Mesodermal cell (in vitro differentiated cells): ENCODE results near the gene ZDHHC9.

Source experiments
- H3K27ac ChIP-seq: 2 replicates; pipeline ENCODE4 v1.7.0; 2013; ENCODE audit warnings: mild to moderate bottlenecking, low read depth, low read length, moderate library complexity; ENCODE audit not compliant: severe bottlenecking
- H3K36me3 ChIP-seq: 2 replicates; pipeline ENCODE4 v1.7.1; 2013; ENCODE audit warnings: mild to moderate bottlenecking, low read length, moderate library complexity; ENCODE audit not compliant: control insufficient read depth, insufficient read depth
- H3K4me1 ChIP-seq: one replicate; pipeline ENCODE4 v1.7.1; 2013; ENCODE audit warnings: mild to moderate bottlenecking, low read length; ENCODE audit not compliant: insufficient read depth, control insufficient read depth, poor library complexity, severe bottlenecking
- H3K4me3 ChIP-seq: 2 replicates; pipeline ENCODE4 v1.7.0; 2013; ENCODE audit warnings: low read length, control low read depth, mild to moderate bottlenecking; ENCODE audit not compliant: insufficient read depth, poor library complexity, severe bottlenecking; ENCODE audit errors: extremely low read depth
- H3K9me3 ChIP-seq: 2 replicates; pipeline ENCODE4 v1.7.1; 2013; ENCODE audit warnings: mild to moderate bottlenecking, low read length, moderate library complexity; ENCODE audit not compliant: control insufficient read depth
- WGBS, 2 experiments: methylation state at CpG; one replicate each; pipeline ENCODE4 v1.1.5; 2013; ENCODE audit warnings: missing lambda C conversion rate in 2 of 2; ENCODE audit not compliant: insufficient coverage in 2 of 2; 5-methylcytosine and 5-hydroxymethylcytosine counted together

ZDHHC9 gene

DNA sequence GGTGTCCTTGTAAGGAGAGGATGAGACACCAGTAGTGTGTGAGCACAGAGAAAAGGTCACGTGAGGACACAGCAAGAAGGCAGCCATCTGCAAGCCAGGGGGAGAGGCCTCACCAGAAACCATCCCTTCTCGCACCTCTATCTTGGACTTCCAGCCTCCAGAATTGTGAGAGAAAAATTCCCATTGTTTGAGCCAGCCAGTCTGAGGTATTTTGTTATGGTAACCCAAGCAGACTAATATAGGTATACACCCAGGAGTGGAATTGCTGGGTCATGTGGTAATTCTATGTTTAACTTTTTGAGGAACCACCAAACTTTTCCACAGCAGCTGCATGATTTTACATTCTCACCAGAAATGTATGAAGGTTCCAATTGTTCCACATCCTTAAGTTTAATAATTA, 25.6 kb downstream of the ZDHHC9 start:
- Histone ChIP-seq H3K36me3 (peaks cover 38% of the 10 kb centered on the region), H3K9me3 (no peaks in the 10 kb centered on the region), H3K4me1 (no peaks in the 10 kb centered on the region), H3K27ac (no peak overlapping the region), H3K4me3 (no peak overlapping the region)
- no CpG with 5 or more reads among the region's 2 CpGs for WGBS, 2 experiments

DNA sequence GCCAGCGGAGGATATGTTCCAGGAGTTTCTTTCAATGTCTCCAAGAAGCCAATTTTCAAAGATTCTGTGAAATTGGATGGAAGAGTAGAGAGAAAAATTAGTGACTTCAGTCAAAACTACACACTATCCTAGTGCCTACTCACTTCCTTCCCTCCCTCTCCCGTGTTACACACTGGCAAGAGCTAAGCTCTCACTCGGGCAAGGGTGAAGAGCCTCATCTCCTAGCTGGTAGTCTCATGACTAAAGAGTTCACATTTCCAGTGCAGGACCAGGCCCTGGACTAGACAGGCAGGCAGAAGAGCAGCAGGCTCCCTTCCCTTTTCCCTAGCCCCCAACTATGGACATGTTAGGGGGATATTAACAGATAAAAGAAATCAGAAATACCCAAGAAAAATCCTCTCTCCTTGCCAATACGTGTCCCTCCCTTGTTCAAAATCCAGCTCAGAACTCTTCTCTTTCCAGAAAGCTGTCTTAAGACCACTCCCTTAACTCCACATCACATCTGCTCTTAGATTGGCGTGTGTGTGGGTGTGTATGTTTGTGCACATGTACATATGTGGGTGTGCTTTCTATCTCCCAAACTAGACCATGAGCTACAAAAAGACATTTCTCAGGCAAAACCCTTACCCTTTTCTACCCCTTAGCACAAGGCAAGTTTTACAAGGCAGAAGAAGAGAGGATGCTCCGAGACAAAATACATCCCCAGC, 29.9 kb downstream of the ZDHHC9 start:
- no peak overlapping the region for H3K27ac ChIP-seq
- peaks cover 51% of the 10 kb centered on the region for H3K36me3 ChIP-seq
- no peak overlapping the region for H3K4me3 ChIP-seq
- H3K4me1 ChIP-seq: no peaks in the 10 kb centered on the region
- 100% methylated on average over 1 of the region's 6 CpGs for WGBS, 2 experiments
- H3K9me3 ChIP-seq: no peaks in the 10 kb centered on the region

DNA sequence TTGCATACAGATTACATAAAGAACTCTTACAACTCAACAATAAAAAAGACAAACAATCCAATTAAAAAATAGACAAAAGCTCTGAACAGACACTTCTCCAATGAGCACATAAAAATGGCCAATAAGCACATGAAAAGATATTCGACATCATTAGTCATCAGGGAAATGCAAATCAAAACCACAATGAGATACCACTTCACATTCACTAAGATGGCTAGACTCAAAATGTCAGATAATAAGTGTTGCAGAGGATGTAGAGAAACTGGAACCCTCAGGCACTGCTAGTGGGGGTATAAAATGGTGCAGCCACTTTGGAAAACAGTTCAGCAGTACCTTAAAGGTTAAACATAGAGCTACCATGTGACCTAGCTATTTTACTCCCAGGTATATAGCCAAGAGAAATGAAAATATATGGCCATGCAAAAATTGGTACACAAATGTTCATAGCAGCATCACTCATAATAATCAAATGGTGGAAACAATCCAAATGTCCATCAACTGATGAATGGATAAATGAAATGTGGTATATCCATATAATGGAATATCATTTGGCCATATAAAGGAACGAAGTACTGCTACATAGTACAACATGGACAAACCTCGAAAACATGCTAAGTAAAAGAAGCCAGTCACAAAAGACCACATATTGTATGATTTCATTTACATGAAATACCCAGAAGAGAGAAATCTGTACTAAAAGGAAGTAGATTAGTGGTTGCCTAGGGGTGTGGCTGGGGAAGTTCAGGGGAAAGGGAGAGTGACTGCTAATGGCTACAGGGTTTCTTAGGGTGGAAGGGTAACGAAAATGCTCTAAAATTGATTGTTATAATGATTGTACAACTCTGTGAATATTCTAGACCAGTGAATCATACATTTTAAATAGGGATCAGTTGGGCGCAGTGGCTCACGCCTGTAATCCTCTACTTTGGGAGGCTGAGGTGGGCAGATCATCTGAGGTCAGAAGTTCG, 34.6 kb downstream of the ZDHHC9 start:
- no peaks in the 10 kb centered on the region for H3K9me3 ChIP-seq
- 83% methylated on average over 2 of the region's 7 CpGs; no CpG with 5 or more reads in 1 of the 2 experiments for WGBS, 2 experiments
- H3K36me3 ChIP-seq: peaks cover 44% of the 10 kb centered on the region
- H3K27ac ChIP-seq: no peak overlapping the region
- H3K4me3 ChIP-seq: no peak overlapping the region
- no peaks in the 10 kb centered on the region for H3K4me1 ChIP-seq

DNA sequence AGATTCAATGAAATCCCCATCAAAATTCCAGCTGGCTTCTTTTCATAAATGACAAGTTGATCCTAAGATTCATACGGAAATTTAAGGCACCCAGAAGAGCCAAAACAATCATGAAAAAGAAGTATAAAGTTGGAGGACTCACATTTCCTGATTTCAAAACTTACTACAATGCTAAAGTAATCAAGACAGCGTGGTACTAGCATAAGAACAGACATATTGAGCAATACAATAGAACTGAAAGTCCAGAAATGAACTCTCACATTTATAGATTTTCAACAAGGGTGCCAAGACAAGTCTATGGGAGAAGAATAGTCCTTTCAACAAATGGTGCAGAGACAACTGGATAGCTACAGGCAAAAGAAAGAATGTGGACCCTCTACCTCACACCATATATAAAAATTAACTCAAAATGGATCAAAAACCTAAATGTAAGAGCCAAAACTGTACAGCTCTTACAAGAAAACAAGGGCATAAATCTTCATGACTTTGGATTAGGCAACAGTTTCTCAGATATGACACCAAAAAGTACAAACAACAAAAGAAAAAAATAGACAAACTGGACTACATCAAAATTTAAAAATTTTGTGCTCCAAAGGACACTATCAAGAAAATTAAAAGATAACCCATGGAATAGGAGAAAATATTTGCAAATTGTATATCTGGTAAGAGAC, 35.4 kb downstream of the ZDHHC9 start:
- peaks cover 39% of the 10 kb centered on the region for H3K36me3 ChIP-seq

DNA sequence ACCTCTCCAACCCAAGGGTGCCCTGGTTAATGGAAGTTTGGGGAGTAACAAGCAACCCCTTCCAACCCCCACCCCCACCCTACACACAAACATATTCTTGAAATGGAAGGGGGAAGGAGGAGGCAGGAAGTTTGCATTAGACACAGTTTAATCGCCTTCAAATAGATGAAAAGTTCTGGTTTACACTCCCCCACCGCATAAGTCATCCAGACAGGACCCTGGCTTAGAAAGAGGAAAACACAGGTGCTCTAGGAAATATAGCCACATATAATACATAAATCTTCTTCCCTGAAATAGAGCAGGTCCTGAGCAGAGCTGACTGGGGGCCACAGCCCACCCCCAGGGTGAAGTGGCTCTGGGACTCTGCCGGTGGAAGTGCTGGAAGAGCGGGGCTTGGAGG, 38.9 kb downstream of the ZDHHC9 start:
- WGBS, 2 experiments: 100% methylated on average over 1 of the region's 4 CpGs; no CpG with 5 or more reads in 1 of the 2 experiments
- Histone ChIP-seq H3K27ac (no peak overlapping the region), H3K4me1 (no peaks in the 10 kb centered on the region), H3K9me3 (no peaks in the 10 kb centered on the region), H3K4me3 (no peak overlapping the region), H3K36me3 (peaks cover 43% of the 10 kb centered on the region)

More for the DNA sequence above, 35.4 kb downstream of the ZDHHC9 start:
- no CpG with 5 or more reads among the region's 2 CpGs for WGBS, 2 experiments
- Histone ChIP-seq H3K4me3 (no peak overlapping the region), H3K9me3 (no peaks in the 10 kb centered on the region), H3K27ac (no peak overlapping the region), H3K4me1 (no peaks in the 10 kb centered on the region)

DNA sequence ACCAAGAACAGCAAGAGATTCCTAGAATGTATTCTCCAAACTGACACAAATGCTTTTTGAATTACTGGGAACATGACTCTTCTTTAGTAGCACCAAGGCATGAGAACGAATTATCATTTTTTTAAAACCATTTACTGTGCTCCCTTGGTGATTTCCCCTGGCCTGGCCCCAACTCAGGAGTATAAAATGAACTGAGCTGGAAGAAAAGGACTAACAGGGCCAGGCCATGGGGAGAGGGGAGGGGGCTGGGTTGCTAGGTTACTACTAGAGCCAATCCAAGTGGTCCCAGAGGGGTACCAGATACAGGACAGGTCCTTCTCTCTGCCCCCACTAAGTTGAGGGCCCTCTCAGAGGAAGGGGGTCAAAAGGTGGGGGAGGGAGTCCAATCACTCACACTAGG, 40.8 kb downstream of the ZDHHC9 start:
- Histone ChIP-seq H3K4me1 (no peaks in the 10 kb centered on the region), H3K36me3 (peaks cover 38% of the 10 kb centered on the region), H3K27ac (no peak overlapping the region), H3K4me3 (no peak overlapping the region), H3K9me3 (no peaks in the 10 kb centered on the region)
- no CpG with 5 or more reads among the region's 1 CpG for WGBS, 2 experiments

DNA sequence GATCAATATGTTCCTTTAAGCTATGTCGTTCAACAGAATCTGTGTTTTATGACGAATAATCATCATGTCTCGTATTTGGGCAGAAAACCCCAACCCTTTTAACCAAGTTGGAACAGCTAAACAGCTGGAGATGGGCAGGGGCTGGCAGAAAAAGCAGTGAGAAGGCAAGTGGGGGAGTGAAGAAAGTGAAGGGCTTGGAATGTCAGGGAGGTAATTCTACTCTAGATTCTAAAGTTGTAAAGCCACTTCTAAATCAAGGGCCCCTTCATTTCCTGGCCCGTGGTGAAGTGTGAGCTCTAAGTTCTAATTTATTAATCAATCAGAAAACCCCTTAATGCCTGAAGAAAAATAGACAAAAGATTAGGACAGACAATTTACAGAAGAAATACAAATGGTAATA, 43.5 kb downstream of the ZDHHC9 start:
- Histone ChIP-seq H3K9me3 (no peaks in the 10 kb centered on the region), H3K4me1 (no peaks in the 10 kb centered on the region), H3K27ac (no peak overlapping the region), H3K36me3 (peaks cover 29% of the 10 kb centered on the region), H3K4me3 (no peak overlapping the region)
- WGBS, 2 experiments: 90% methylated on average over 2 of the region's 4 CpGs; no CpG with 5 or more reads in 1 of the 2 experiments

DNA sequence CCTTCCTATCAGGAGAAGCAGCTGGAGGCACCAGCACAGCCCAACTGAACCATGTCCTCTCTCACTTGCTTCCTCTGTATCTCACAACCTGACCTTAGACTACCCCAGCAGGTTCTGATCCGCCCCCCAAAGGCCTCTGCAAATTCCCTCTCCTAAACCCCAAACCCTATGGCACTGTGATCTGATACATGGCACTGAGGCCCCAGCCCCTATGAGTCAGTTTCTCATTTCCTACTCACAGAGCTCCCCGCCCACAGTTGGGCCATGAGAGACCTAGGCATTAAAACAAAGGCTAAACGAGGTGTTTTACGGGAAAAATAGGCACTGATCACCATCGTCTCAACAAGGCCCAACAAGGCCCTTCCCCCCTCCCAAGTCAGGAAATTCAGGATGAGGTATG, 44.8 kb downstream of the ZDHHC9 start:
- H3K4me3 ChIP-seq: no peak overlapping the region
- H3K4me1 ChIP-seq: no peaks in the 10 kb centered on the region
- no peak overlapping the region for H3K27ac ChIP-seq
- H3K36me3 ChIP-seq: peaks cover 23% of the 10 kb centered on the region
- no CpG with 5 or more reads among the region's 5 CpGs for WGBS, 2 experiments
- no peaks in the 10 kb centered on the region for H3K9me3 ChIP-seq

DNA sequence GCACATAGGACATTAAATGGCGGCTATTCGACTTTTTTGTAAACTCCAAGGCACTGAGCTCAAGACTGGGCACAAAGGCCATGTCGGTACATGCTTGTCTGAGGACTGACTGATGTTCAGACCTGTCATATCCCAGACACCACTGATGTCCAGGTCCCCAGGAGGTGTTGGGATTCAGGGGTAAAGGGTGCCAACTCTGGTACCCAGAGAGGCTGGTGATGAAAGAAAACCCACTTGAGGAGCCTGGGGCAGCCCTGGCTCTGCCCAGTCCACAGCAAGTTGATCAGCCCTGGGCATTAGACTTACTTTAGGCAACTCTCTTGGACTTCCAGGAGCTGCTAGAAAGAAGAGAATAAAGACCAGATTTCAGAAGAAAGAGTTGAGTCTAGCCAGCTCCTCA, 45.2 kb downstream of the ZDHHC9 start:
- Histone ChIP-seq H3K9me3 (no peaks in the 10 kb centered on the region), H3K36me3 (peaks cover 23% of the 10 kb centered on the region), H3K4me1 (no peaks in the 10 kb centered on the region), H3K4me3 (no peak overlapping the region), H3K27ac (no peak overlapping the region)
- 100% methylated on average over 3 of the region's 3 CpGs; no CpG with 5 or more reads in 1 of the 2 experiments for WGBS, 2 experiments

DNA sequence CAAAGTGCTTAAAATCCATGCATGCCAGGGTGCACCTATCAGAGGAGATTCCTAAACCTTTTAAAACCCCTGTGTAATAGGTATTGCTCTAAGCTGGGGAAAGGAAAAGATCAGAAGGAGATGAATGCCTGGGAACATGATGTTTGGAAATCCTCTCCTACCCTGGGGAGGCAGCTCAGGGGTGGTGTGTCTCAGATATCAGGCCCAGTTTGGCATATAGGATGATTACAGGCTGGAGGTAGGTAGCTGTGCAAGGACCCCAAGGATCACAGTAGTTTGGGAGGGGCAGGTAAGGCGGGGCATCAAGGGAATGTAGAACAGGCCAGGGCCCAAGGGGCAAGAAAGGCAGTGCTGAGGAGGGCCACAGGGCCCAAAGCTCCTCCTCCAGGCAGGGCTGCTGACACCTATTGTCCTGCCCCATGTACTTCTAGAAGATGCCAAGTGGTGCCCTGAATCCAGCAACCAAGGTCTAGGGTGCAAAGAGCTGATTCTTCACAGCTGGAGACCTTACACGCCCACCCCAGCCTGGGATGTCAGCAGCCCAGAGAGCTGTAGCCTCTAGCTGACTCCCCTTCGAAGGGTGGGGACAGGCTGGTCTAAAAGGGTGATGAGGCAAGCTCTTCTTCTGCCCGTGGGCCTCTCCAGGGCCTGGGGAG, 46.3 kb downstream of the ZDHHC9 start:
- H3K27ac ChIP-seq: no peak overlapping the region
- H3K4me3 ChIP-seq: no peak overlapping the region
- no peaks in the 10 kb centered on the region for H3K4me1 ChIP-seq
- H3K9me3 ChIP-seq: no peaks in the 10 kb centered on the region
- peaks cover 20% of the 10 kb centered on the region for H3K36me3 ChIP-seq
- 92 to 94% methylated on average over 2 to 3 of the region's 4 CpGs for WGBS, 2 experiments
